Mammary epithelial cell (primary cell): Measurements from ENCODE around the gene STAT6.

Experiments used
- EZH2 ChIP-seq: IDR thresholded peaks from 2 replicates; pipeline ENCODE4 v1.6.1; 2012; ENCODE audit warnings: low read length, inconsistent platforms, borderline replicate concordance
- TF ChIP-seq, protein P1 (sequence below), 2 donors: IDR thresholded peaks in 1 of 2; conservative IDR thresholded peaks in 1 of 2; 2 replicates each; pipeline ENCODE4 v1.5.1; 2011 to 2012; ENCODE audit warnings: inconsistent platforms in 2 of 2, low read length in 2 of 2, mild to moderate bottlenecking in 2 of 2, control low read depth in 1 of 2, low read depth in 1 of 2; ENCODE audit not compliant: insufficient read depth in 1 of 2; ENCODE audit errors: extremely low read depth in 1 of 2

DNA sequence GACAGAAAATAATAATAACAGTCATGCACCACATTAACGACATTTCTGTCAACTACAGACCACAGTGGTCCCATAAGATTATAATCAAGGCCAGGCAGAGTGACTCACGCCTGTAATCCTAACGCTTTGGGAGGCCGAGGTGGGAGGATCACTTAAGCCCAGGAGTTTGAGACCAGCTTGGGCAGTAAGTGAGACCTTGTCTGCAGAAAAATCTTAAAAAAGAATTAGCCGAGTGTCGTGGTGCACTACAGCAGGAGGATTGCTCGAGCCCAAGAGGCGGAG lies 13.7 kb downstream of the STAT6 start:
- TF ChIP-seq, protein P1, sequence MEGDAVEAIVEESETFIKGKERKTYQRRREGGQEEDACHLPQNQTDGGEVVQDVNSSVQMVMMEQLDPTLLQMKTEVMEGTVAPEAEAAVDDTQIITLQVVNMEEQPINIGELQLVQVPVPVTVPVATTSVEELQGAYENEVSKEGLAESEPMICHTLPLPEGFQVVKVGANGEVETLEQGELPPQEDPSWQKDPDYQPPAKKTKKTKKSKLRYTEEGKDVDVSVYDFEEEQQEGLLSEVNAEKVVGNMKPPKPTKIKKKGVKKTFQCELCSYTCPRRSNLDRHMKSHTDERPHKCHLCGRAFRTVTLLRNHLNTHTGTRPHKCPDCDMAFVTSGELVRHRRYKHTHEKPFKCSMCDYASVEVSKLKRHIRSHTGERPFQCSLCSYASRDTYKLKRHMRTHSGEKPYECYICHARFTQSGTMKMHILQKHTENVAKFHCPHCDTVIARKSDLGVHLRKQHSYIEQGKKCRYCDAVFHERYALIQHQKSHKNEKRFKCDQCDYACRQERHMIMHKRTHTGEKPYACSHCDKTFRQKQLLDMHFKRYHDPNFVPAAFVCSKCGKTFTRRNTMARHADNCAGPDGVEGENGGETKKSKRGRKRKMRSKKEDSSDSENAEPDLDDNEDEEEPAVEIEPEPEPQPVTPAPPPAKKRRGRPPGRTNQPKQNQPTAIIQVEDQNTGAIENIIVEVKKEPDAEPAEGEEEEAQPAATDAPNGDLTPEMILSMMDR (conservative IDR thresholded peaks at IDR 0.05 in 1 of 2, IDR thresholded peaks at IDR 0.05 in 1 of 2; ENCODE audit: extremely low read depth in 1 of 2, insufficient read depth in 1 of 2, low read depth in 1 of 2, low read length in 2 of 2): no peak
- no peak for TF ChIP-seq EZH2
